Panc1 (cell line): Measurements from ENCODE around the gene CBX7. TPM values are rescaled to one million over a fixed set of nuclear protein-coding genes. Genes with fewer than 3 reads are reported as not detected.
A peak's percentile ranks its signal among the peaks of the same experiment; 100 is the strongest.

ENCODE experiments used
- ATAC-seq: fragments of 200-7000 bp; cut with Tn5 transposase; 2 replicates; pipeline ENCODE4 v1.9.1; 2020; ENCODE audit warnings: mild to moderate bottlenecking, moderate library complexity
- BruUV-seq: library from RNA; stranded (reverse); fragments of 400-500 nt; replicated peaks from 2 replicates; lab custom pipeline; 2021; lab: Mats Ljungman, UMichigan
- CTCF ChIA-PET: fragments of 300-600 bp; sonication (Branson Sonifier 250); formaldehyde crosslinking; loops from one replicate; lab custom pipeline; 2022; ENCODE audit warnings: antibody characterized with exemption; lab: Charles Lee
- POLR2A ChIA-PET: fragments of 300-600 bp; sonication (Branson Sonifier 250); formaldehyde crosslinking; loops from one replicate; lab custom pipeline; 2022; ENCODE audit warnings: antibody characterized with exemption; lab: Charles Lee
- DNase-seq: peaks from one replicate; pipeline ENCODE4 v3.0.0-alpha.2; 2010; ENCODE audit warnings: low read depth, low spot score
- H3K27ac ChIP-seq: 2 replicates; pipeline ENCODE4 v1.5.1; 2011; ENCODE audit warnings: mild to moderate bottlenecking, low read length, inconsistent platforms
- H3K27me3 ChIP-seq: fragments of 200-500 bp; sonication (Bioruptor generic); 2 replicates; pipeline ENCODE4 v1.6.0; 2014; ENCODE audit warnings: low read length, inconsistent platforms; ENCODE audit not compliant: control insufficient read depth, insufficient read depth
- H3K36me3 ChIP-seq: fragments of 200-500 bp; sonication (Bioruptor generic); 2 replicates; pipeline ENCODE4 v1.5.1; 2014; ENCODE audit warnings: inconsistent platforms, mild to moderate bottlenecking, low read length, moderate library complexity; ENCODE audit not compliant: control insufficient read depth, insufficient read depth
- H3K4me1 ChIP-seq: 2 replicates; pipeline ENCODE4 v1.5.1; 2011; ENCODE audit warnings: inconsistent platforms, mild to moderate bottlenecking, low read length, moderate library complexity; ENCODE audit not compliant: control insufficient read depth, insufficient read depth
- H3K4me3 ChIP-seq, 2 experiments: 2 replicates each; pipeline ENCODE4 v1.5.1; 2011 to 2012; ENCODE audit warnings: low read depth in 2 of 2, low read length in 2 of 2, mild to moderate bottlenecking in 2 of 2, inconsistent platforms in 1 of 2, moderate library complexity in 1 of 2
- H3K9me3 ChIP-seq: fragments of 200-500 bp; sonication (Bioruptor generic); 2 replicates; pipeline ENCODE4 v1.5.1; 2014; ENCODE audit warnings: low read depth, mild to moderate bottlenecking, inconsistent platforms, low read length, moderate library complexity; ENCODE audit not compliant: control insufficient read depth, insufficient read depth
- CTCF ChIP-seq: fragments of 450-650 bp; IDR thresholded peaks from 2 replicates; pipeline ENCODE4 v1.5.1; 2017; ENCODE audit warnings: mild to moderate bottlenecking
- POLR2AphosphoS5 ChIP-seq: IDR thresholded peaks from 2 replicates; pipeline ENCODE4 v1.6.1; 2012; ENCODE audit warnings: mild to moderate bottlenecking, low read depth, low read length, moderate library complexity
- REST ChIP-seq, 2 experiments: IDR thresholded peaks; 2 replicates each; pipeline ENCODE4 v1.6.1; 2011 to 2012; ENCODE audit warnings: low read depth in 2 of 2, control low read depth in 1 of 2, low read length in 1 of 2, mild to moderate bottlenecking in 1 of 2, moderate library complexity in 1 of 2; ENCODE audit not compliant: insufficient read depth in 1 of 2
- SIN3A ChIP-seq: IDR thresholded peaks from 2 replicates; pipeline ENCODE4 v1.6.1; 2012; ENCODE audit warnings: low read depth, mild to moderate bottlenecking, low read length, moderate library complexity, borderline replicate concordance; ENCODE audit not compliant: insufficient read depth
- TCF7L2 ChIP-seq: IDR thresholded peaks from 2 replicates; pipeline ENCODE4 v1.6.1; 2011; ENCODE audit warnings: mild to moderate bottlenecking, low read depth, low read length, inconsistent platforms
- in situ Hi-C: cut with HindIII; loops from 2 replicates; pipeline ENCODE4 v1.10.0; 2016; ENCODE audit warnings: low sequenced_read_pairs, low pct_unique_long_range_greater_than_20kb
- intact Hi-C: fragments of 100-400 bp; cut with micrococcal nuclease; formaldehyde crosslinking; loops from one replicate; pipeline ENCODE4 v1.10.0; 2022; ENCODE audit not compliant: unreplicated experiment
- total RNA-seq: library from RNA; stranded (reverse); gene quantifications from one replicate; pipeline ENCODE4 v1.2.1, GENCODE V29; 2021; ENCODE audit not compliant: unreplicated experiment

Gene CBX7
- total RNA-seq, 1 experiment from 2014 or later = 14.5 TPM

GRCh38 chr22:39171623-39172264, 19.3 kb upstream of the CBX7 start:
- ChIA-PET CTCF (interaction anchor here (1.1 kb wide), 1 partner anchor 145 kb away, joined by 3 read pairs; no protein-coding TSS in a partner anchor), POLR2A (no interaction called here)
- no TSS peak for BruUV-seq
- DNase-seq (no peak), ATAC-seq (no peak)
- H3K4me1 ChIP-seq = peaks cover 63% of the 10 kb centered on the region
- intact Hi-C loops (loop anchor here (5.0 kb wide), 2 partner anchors 61 to 141 kb away; no protein-coding TSS in a partner anchor), in situ Hi-C loops (no loop called here)
- no peaks in the 10 kb centered on the region for H3K27me3 ChIP-seq
- H3K4me3 ChIP-seq = no peak overlapping the region
- peak overlapping the region; percentile 87 for H3K27ac ChIP-seq
- no peaks in the 10 kb centered on the region for H3K9me3 ChIP-seq
- H3K36me3 ChIP-seq = no peaks in the 10 kb centered on the region
- TF ChIP-seq POLR2AphosphoS5 (no peak), SIN3A (no peak), REST (IDR thresholded peaks at IDR 0.05; ENCODE audit: insufficient read depth in 1 of 2, low read depth in 2 of 2, low read length in 1 of 2) (no peak), CTCF (no peak), TCF7L2 (no peak)

- Histone ChIP-seq H3K4me1 (peaks cover 56% of the 10 kb centered on the region), H3K36me3 (no peaks in the 10 kb centered on the region), H3K27ac (peak overlapping the region; percentile 87), H3K4me3 (no peak overlapping the region), H3K9me3 (no peaks in the 10 kb centered on the region), H3K27me3 (no peaks in the 10 kb centered on the region)
- BruUV-seq = no TSS peak
- TF ChIP-seq CTCF (peak; percentile 90), POLR2AphosphoS5 (no peak; the same call in 1 of the 2 replicates)
- DNase-seq (peak; percentile 56), ATAC-seq (peak; percentile 82)
- intact Hi-C loops = loop anchor here (5.0 kb wide), 2 partner anchors 61 to 141 kb away; no protein-coding TSS in a partner anchor
- ChIA-PET POLR2A (no interaction called here), CTCF (no interaction called here)
- in situ Hi-C loops = no loop called here
Measured at GRCh38 chr22:39170825-39171622, 18.5 kb upstream of the CBX7 start.
